Stimulated activated naive CD8-positive, alpha-beta T cell treated with anti-CD3 and anti-CD28 coated beads, Interleukin-15, Interleukin-2, amounts not matched to agents 100 ng/mL and 50 ng/mL, for 24 hours (primary cell): Measurements from ENCODE around the gene TMEM161B.
"Not testable (repeated sequence)": the region's sequence is repeated elsewhere in the genome, so short reads cannot be mapped to it uniquely, and the experiment has no call there.

Experiments
- H3K27ac Mint-ChIP-seq: one replicate; pipeline ENCODE4 v1.8.0; 2021; ENCODE audit warnings: mild to moderate bottlenecking, mixed read lengths
- H3K27me3 Mint-ChIP-seq: one replicate; pipeline ENCODE4 v1.8.0; 2021; ENCODE audit warnings: mixed read lengths
- H3K36me3 Mint-ChIP-seq: one replicate; pipeline ENCODE4 v1.8.0; 2021; ENCODE audit warnings: low read depth, mixed read lengths
- H3K4me1 Mint-ChIP-seq: one replicate; pipeline ENCODE4 v1.8.0; 2021; ENCODE audit warnings: low read depth, mixed read lengths
- H3K4me3 Mint-ChIP-seq: one replicate; pipeline ENCODE4 v1.8.0; 2021; ENCODE audit warnings: mild to moderate bottlenecking, mixed read lengths
- H3K9me3 Mint-ChIP-seq: one replicate; pipeline ENCODE4 v1.8.0; 2021; ENCODE audit warnings: mixed read lengths

The TMEM161B gene

DNA sequence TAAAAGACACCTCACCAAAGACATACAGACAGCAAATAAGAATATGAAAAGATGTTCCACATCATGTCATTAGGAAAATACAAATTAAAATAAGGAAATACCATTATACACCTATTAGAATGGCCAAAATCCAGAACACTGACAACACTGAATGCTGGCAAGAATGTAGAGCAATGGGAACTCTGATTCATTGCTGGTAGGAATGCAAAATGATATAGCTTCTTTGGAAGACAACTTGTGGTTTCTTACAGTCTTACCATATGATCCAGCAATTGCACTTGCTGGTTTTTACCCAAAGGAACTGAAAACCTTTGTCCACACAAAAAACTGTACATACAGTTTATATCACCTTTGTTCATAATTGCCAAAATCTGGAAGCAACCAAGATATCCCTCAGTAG, 6.5 kb downstream of the TMEM161B start:
- Mint-ChIP-seq H3K27ac (no peak overlapping the region), H3K36me3 (peaks cover 78% of the 10 kb centered on the region), H3K9me3 (peaks cover 6% of the 10 kb centered on the region), H3K4me1 (peaks cover 64% of the 10 kb centered on the region), H3K27me3 (no peaks in the 10 kb centered on the region), H3K4me3 (no peak overlapping the region)

DNA sequence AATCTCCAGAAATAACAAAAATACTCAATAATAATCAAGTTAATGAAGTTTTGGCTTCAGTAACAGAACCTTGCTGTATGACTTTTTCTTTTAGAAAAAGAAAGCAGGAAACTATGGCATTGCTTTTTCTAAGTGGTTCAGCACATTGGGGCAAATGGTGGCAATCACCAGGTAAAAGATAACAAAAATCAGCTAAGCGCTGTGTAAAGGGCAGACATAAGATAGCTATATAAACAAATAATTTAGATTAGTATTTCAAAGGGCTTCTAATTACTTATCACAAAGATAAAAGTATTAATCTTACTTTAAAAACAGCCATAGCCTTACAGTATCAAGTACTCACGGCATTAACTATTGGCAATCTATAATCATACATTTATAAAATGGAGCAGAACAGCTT, 10.0 kb downstream of the TMEM161B start:
- H3K4me1 Mint-ChIP-seq: peaks cover 66% of the 10 kb centered on the region
- H3K9me3 Mint-ChIP-seq: no peaks in the 10 kb centered on the region
- H3K27me3 Mint-ChIP-seq: no peaks in the 10 kb centered on the region
- H3K4me3 Mint-ChIP-seq: no peak overlapping the region
- H3K27ac Mint-ChIP-seq: no peak overlapping the region
- H3K36me3 Mint-ChIP-seq: peaks cover 71% of the 10 kb centered on the region

DNA sequence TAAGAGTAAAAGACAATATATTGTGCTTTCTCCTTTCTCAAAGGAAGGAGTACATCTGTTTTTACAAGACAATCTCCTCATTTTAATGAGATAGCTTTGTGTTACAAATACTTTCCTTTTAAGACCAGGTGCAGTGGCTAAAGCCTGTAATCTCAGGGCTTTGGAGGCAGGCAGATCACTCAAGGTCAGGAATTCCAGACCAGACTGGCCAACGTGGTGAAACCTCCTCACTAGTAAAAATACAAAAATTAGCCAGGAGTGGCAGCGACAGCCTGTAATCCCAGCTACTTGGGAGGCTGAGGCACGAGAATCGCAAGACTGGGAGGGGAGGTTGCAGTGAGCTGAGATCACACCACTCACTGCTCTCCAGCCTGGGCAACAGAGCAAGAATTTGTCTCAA, 11.8 kb downstream of the TMEM161B start:
- Mint-ChIP-seq H3K36me3 (peaks cover 70% of the 10 kb centered on the region), H3K27ac (no peak overlapping the region), H3K27me3 (no peaks in the 10 kb centered on the region), H3K4me3 (no peak overlapping the region), H3K9me3 (no peaks in the 10 kb centered on the region), H3K4me1 (peaks cover 66% of the 10 kb centered on the region)

DNA sequence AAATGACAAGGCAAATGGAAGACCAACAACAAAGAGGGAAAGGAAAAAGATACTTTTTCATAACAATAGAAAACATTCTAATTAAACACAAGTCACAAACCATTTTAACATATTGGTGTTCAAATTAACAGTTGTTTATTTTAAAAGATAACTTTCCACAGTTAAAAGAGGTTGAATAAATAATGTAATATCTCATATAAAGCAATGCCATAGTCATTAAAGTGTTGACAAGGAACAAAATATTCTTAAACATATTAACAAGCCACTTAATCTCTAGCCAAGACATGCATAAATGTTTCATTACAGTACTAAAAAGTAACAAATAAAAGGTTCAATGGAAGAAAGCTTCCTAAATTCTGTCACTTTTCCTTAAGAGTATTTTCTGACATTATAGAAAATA, 12.6 kb downstream of the TMEM161B start:
- H3K27me3 Mint-ChIP-seq: no peaks in the 10 kb centered on the region
- peaks cover 68% of the 10 kb centered on the region for H3K36me3 Mint-ChIP-seq
- H3K4me3 Mint-ChIP-seq: no peak overlapping the region
- no peaks in the 10 kb centered on the region for H3K9me3 Mint-ChIP-seq
- peak overlapping the region; percentile 31 for H3K27ac Mint-ChIP-seq
- H3K4me1 Mint-ChIP-seq: peaks cover 66% of the 10 kb centered on the region

DNA sequence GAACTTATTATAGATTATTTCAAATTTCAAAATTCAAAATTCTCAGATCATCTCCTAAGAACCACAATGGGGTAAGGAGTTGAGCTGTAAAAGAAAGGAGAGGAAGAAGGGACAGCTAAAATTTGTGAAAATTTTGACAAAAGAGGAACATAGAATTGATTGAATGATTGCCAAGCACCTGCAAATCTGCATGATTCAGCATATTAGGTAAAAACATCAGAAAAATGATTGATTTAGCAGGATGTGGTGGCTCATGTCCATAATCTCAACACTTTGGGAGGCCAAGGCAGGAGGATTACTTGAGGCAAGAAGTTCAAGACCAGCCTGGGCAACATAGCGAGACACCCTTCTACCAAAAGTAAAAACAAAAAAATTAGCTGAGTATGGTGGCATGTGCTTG, 14.3 kb downstream of the TMEM161B start:
- Mint-ChIP-seq H3K4me1 (peaks cover 83% of the 10 kb centered on the region), H3K36me3 (peaks cover 82% of the 10 kb centered on the region), H3K27me3 (no peaks in the 10 kb centered on the region), H3K9me3 (no peaks in the 10 kb centered on the region), H3K27ac (peak overlapping the region; percentile 71), H3K4me3 (no peak overlapping the region)

DNA sequence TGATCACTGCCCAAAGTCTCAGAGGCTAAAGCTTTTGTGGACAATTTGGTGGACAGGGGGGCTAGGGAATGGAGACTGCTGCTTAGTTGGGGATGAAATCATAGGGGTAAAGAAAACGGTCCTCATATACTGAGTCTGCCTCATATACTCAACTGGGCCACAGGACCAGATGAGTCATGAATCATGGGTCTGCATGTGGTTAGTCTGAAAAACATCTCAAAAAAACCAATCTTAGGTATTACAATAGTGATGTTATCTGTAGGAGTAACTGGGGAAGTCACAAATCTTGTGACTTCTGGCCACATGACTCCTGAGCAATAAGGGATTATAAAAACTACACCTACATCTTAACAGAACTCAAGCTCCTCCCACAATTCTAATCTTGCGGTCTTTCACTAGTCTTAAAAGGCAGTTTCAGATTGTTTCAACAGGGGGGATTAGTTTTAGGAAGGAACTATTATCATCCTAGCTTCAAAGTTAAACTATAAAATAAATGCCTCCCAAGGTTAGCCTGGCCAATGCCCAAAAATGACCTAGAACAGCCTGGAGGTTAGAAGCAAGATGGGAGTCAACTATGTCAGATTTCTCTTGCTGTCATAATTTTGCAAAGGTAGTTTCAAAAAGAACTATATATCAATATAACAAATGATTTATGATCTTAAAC, 17.5 kb downstream of the TMEM161B start:
- Mint-ChIP-seq H3K27ac (peak overlapping the region; percentile 90), H3K4me3 (peak overlapping the region; percentile 42), H3K4me1 (peaks cover 92% of the 10 kb centered on the region), H3K36me3 (peaks cover 79% of the 10 kb centered on the region), H3K9me3 (no peaks in the 10 kb centered on the region), H3K27me3 (no peaks in the 10 kb centered on the region)

DNA sequence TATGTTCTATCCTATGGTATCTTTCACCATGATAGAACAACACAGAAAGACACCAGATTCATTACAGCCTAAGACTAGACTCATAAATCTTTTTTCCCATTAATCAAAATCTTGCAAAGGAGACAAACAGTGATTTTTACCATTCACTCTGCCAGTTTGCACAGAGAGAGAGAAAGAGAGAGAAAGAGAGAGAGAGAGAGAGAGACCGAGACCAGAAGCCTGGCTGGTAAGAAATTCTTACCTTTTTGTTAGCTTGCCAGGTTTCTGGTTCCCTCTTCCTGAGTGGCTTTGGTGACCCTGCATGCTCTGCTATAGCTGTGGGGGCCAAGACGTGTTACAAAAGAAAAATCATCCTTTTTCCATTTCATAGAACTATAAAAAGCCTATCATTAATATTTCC, 18.6 kb downstream of the TMEM161B start:
- peak overlapping the region; percentile 90 for H3K27ac Mint-ChIP-seq
- H3K4me1 Mint-ChIP-seq: peaks cover 90% of the 10 kb centered on the region
- H3K4me3 Mint-ChIP-seq: peak overlapping the region; percentile 42
- H3K9me3 Mint-ChIP-seq: no peaks in the 10 kb centered on the region
- no peaks in the 10 kb centered on the region for H3K27me3 Mint-ChIP-seq
- peaks cover 75% of the 10 kb centered on the region for H3K36me3 Mint-ChIP-seq

DNA sequence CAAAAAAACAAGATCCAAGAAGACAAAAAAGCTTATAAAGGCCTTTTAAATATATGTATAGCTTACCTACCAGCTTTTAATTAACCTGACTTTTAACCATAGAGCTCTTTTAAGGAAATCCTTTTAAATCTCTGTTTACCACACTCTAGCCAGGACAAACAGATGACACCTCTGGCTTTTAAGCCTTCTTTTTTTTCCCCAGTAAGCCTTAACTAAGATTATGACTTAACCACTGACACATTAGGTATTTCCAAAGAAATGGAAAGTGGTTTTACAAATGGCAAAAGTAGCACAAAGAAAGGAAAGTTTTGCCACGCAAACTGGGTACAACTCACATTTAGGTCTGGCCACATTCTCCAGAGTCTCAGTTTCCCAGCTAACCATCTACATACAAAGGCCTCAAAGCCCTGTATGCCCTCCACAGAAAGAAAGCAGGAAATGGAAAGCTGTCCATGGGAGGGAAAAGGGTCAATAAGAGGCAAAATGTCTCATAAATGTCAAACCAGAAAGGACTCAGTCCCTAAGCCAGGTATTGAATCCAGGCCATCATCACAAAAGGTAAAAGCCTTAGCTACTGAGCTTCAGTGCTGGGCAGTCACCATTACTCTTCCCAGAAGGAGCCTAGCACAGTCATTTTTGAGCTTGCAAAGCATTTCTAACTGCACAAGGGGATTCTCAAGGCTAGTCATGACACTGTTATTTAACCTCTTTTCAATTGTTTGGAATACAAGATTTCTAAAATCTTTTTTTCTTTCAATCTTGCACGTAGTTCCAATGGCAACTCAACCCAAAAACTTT, 19.7 kb downstream of the TMEM161B start:
- H3K4me1 Mint-ChIP-seq: peaks cover 87% of the 10 kb centered on the region
- peak overlapping the region; percentile 90 for H3K27ac Mint-ChIP-seq
- no peaks in the 10 kb centered on the region for H3K9me3 Mint-ChIP-seq
- peaks cover 75% of the 10 kb centered on the region for H3K36me3 Mint-ChIP-seq
- peak overlapping the region; percentile 3 for H3K4me3 Mint-ChIP-seq
- no peaks in the 10 kb centered on the region for H3K27me3 Mint-ChIP-seq

DNA sequence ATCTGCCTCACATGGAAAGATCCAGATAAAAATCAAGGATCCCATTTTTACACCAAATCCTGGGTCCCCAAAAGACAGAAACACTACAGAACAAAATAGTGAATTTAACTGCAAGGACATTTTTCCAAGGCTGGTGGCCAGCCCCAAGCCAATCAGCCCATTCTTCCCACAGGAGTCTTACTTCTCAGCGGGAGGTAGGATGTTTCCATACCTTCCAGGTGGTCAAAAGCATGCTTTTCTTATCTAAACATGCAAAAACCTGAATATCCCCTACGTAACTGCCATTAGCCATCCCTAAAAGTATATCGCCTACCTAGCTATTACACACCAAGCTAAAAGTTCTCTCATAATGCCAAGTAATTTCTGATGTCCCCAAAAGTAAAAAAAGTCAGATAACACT, 20.6 kb downstream of the TMEM161B start:
- Mint-ChIP-seq H3K4me3 (peak overlapping the region; percentile 17), H3K9me3 (no peaks in the 10 kb centered on the region), H3K36me3 (peaks cover 71% of the 10 kb centered on the region), H3K27ac (peak overlapping the region; percentile 90), H3K4me1 (peaks cover 88% of the 10 kb centered on the region), H3K27me3 (no peaks in the 10 kb centered on the region)

DNA sequence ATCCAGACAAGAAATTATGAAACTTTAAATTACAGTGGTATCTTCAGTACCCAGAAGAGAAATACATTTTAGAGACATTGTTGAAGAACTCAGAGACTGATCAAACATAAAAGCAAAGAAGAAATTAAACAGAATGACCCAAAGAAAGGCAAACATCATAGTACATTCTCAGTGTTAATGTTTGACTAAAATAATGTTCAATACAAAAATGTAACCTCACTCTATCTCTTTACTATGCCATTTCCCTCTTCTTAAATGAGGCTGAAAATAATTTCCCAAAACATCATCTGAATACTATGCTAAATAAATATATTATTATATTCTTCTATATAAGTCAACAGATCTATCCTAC, 22.8 kb downstream of the TMEM161B start:
- Mint-ChIP-seq H3K4me3 (no peak overlapping the region), H3K36me3 (peaks cover 57% of the 10 kb centered on the region), H3K27me3 (no peaks in the 10 kb centered on the region), H3K9me3 (no peaks in the 10 kb centered on the region), H3K4me1 (peaks cover 81% of the 10 kb centered on the region), H3K27ac (no peak overlapping the region)

DNA sequence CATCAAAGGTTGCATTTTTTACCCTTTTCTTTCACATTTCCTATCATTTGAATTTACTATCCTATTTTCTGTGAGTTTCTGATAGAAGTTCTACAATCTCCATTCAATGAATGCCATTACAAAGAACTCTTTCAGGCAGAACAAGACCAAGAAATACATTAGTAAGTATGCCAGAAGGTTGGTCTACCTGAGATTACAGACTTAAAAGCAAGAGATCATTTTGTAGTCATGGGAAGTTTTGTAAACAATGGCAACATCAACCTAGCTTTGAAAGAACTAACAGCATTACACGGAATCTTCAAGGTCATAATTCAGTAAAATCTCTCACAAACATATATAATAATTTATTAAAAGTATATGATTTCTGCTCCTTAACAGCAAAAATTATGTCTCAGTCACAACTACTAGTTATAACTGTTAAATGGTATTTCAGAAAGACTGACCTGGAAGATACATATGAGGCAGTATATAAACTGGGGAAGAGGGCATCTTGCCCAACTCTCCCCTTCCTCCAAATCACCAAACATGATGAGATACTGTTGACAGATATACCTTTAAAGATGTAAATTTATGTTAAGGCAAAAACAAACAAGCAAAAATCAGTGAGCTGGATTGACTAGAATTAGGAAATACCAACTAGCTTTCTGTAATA, 23.3 kb downstream of the TMEM161B start:
- H3K27me3 Mint-ChIP-seq: no peaks in the 10 kb centered on the region
- H3K4me3 Mint-ChIP-seq: no peak overlapping the region
- no peaks in the 10 kb centered on the region for H3K9me3 Mint-ChIP-seq
- H3K36me3 Mint-ChIP-seq: peaks cover 52% of the 10 kb centered on the region
- peaks cover 76% of the 10 kb centered on the region for H3K4me1 Mint-ChIP-seq
- no peak overlapping the region for H3K27ac Mint-ChIP-seq

DNA sequence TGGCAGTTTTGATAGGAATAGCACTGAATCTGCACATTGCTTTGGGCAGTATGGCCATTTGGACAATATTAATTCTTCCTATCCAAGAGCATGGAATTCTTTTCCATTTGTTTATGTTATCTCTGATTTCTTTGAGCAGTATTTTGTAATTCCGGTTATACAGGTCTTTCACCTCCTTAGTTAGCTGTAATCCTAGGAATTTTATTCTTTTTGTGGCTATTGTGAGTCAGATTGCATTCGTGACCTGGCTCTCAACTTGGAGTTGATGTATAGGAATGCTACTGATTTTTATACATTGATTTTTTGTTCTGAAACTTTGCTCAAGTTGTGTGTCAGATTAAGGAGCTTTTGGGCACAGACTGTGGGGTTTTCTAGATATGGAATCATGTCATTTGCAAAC, 24.0 kb downstream of the TMEM161B start:
- peaks cover 69% of the 10 kb centered on the region for H3K4me1 Mint-ChIP-seq
- H3K27ac Mint-ChIP-seq: peak overlapping the region; percentile 46
- no peaks in the 10 kb centered on the region for H3K9me3 Mint-ChIP-seq
- no peaks in the 10 kb centered on the region for H3K27me3 Mint-ChIP-seq
- peaks cover 45% of the 10 kb centered on the region for H3K36me3 Mint-ChIP-seq
- no peak overlapping the region for H3K4me3 Mint-ChIP-seq

DNA sequence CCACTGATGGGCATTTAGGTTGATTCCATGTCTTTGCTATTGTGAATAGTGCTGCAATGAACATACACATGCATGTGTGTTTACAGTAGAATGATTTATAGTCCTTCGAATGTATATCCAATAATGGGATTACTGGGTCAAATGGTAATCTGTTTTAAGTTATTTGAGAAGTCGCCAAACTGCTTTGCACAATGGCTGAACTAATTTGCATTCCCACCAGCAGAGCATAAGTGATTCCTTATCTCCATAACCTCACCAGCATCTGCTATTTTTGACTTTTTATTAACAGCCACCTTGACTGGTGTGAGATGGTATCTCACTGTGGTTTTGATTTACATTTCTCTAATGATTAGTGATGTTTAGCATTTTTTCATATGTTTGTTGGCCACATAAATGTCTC, 25.2 kb downstream of the TMEM161B start:
- Mint-ChIP-seq H3K27ac (peak overlapping the region; percentile 66), H3K36me3 (peaks cover 44% of the 10 kb centered on the region), H3K4me1 (peaks cover 57% of the 10 kb centered on the region)
- not testable (repeated sequence) for H3K9me3 Mint-ChIP-seq, H3K4me3 Mint-ChIP-seq, H3K27me3 Mint-ChIP-seq

DNA sequence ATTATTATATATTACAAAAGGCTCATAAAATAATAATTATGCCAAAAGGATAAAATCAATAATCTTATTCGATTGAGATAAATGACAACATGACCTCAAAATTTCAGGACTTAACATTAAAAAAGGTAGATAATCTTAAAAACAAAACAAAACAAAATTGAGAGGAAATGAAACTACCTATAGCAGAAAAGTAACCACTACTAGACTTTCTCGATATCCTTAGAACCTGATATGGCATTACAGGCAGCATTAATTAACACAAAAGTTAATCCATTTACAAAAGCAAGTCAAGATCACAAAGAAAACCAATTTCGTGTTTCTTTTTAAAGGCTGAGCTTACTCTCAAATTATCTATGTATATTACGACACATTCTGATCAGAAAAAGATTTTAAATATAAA, 29.9 kb downstream of the TMEM161B start:
- no peaks in the 10 kb centered on the region for H3K27me3 Mint-ChIP-seq
- H3K9me3 Mint-ChIP-seq: no peaks in the 10 kb centered on the region
- H3K27ac Mint-ChIP-seq: no peak overlapping the region
- no peak overlapping the region for H3K4me3 Mint-ChIP-seq
- H3K36me3 Mint-ChIP-seq: peaks cover 52% of the 10 kb centered on the region
- peaks cover 32% of the 10 kb centered on the region for H3K4me1 Mint-ChIP-seq

DNA sequence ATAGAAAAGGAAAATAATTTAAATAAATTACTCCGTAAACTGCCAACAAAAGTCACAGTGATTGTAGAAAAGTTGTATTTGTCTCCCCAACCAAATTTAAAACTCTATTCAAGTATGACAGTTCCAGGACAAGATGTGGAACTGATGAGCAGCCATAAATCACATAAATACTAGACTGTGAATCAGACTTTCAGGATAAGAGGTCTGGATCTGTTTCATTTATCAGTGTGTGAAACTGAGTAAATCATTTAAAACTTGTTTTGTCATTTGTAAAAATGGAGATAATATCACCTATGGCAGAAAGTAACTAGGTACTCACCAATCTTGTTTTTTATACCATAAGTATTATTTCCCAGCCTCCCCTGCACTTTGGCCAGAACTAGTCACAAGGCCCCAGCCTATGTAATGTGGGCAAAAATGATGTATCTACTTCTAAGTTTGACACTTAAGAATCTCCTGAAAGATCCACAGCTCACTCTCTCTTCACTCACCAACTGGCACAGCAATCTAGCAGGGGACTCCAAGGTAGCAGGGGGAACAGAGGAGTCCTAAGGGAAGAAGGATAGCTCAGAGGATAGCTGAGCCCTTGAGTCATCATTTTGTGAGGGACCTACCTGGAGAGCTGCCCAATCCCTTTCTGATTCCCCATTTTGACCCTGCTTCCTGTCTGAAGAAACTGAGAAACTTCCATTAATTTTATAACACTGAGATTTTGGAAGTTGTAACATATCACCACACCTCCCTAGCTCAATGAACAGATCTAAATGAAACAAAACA, 31.6 kb downstream of the TMEM161B start:
- H3K9me3 Mint-ChIP-seq: no peaks in the 10 kb centered on the region
- peaks cover 63% of the 10 kb centered on the region for H3K36me3 Mint-ChIP-seq
- peaks cover 22% of the 10 kb centered on the region for H3K4me1 Mint-ChIP-seq
- H3K4me3 Mint-ChIP-seq: no peak overlapping the region
- peak overlapping the region; percentile 37 for H3K27ac Mint-ChIP-seq
- no peaks in the 10 kb centered on the region for H3K27me3 Mint-ChIP-seq
